ENCODE data around the gene MACROD2. TPM values are rescaled to one million over a fixed set of nuclear protein-coding genes. Genes with fewer than 3 reads are reported as not detected.

The MACROD2 gene
- total RNA-seq, 4 donors from 2014 or later: 4.0 to 14.1 (median 10.4) TPM

- Histone ChIP-seq H3K27ac (no peak overlapping the region), H3K4me3 (no peak overlapping the region), H3K4me1 (peaks cover 0 to 2% (median 0%) of the 10 kb centered on the region in 4 donors), H3K36me3 (no peaks in the 10 kb centered on the region), H3K27me3 (no peaks in the 10 kb centered on the region), H3K9me3 (no peaks in the 10 kb centered on the region)
- TF ChIP-seq EP300 (IDR thresholded peaks at IDR 0.05) (no peak), CTCF (IDR thresholded peaks at IDR 0.05) (no peak), POLR2A (IDR thresholded peaks at IDR 0.05) (no peak)
- 87 to 91% methylated on average over 2 of the region's 2 CpGs for WGBS, 2 donors
- DNase-seq (ENCODE audit: low spot score in 2 of 2): no peak
Observed at GRCh38 chr20:15245896-15246295, 1250.6 kb downstream of the MACROD2 start.

- Histone ChIP-seq H3K9me3 (no peaks in the 10 kb centered on the region), H3K27ac (no peak overlapping the region), H3K36me3 (no peaks in the 10 kb centered on the region), H3K4me3 (no peak overlapping the region), H3K27me3 (no peaks in the 10 kb centered on the region), H3K4me1 (peaks cover 0 to 7% (median 0%) of the 10 kb centered on the region in 4 donors)
- no peak for DNase-seq (ENCODE audit: low spot score in 2 of 2)
- TF ChIP-seq POLR2A (IDR thresholded peaks at IDR 0.05) (no peak), CTCF (IDR thresholded peaks at IDR 0.05) (no peak), EP300 (IDR thresholded peaks at IDR 0.05) (no peak)
- WGBS, 2 donors: 90 to 95% methylated on average over 7 of the region's 7 CpGs
Observed at GRCh38 chr20:15248618-15249395, 1253.5 kb downstream of the MACROD2 start.

- WGBS, 2 donors: 23 to 24% methylated on average over 2 of the region's 2 CpGs
- no peak for DNase-seq (ENCODE audit: low spot score in 2 of 2)
- Histone ChIP-seq H3K9me3 (no peaks in the 10 kb centered on the region), H3K4me1 (peaks cover 0 to 7% (median 0%) of the 10 kb centered on the region in 4 donors), H3K36me3 (no peaks in the 10 kb centered on the region), H3K4me3 (no peak overlapping the region), H3K27me3 (no peaks in the 10 kb centered on the region), H3K27ac (no peak overlapping the region)
- TF ChIP-seq EP300 (IDR thresholded peaks at IDR 0.05) (no peak), CTCF (IDR thresholded peaks at IDR 0.05) (no peak), POLR2A (IDR thresholded peaks at IDR 0.05) (no peak)
Observed at GRCh38 chr20:15251171-15251570, 1255.9 kb downstream of the MACROD2 start.

- no peaks in the 10 kb centered on the region for H3K36me3 ChIP-seq
- WGBS, 2 donors: 93 to 98% methylated on average over 2 of the region's 2 CpGs
- H3K4me3 ChIP-seq: no peak overlapping the region
- TF ChIP-seq EP300 (IDR thresholded peaks at IDR 0.05) (no peak), POLR2A (IDR thresholded peaks at IDR 0.05) (no peak), CTCF (IDR thresholded peaks at IDR 0.05) (no peak)
- H3K27ac ChIP-seq: no peak overlapping the region
- peaks cover 0 to 7% (median 0%) of the 10 kb centered on the region in 4 donors for H3K4me1 ChIP-seq
- no peaks in the 10 kb centered on the region for H3K27me3 ChIP-seq
- no peaks in the 10 kb centered on the region for H3K9me3 ChIP-seq
- no peak for DNase-seq (ENCODE audit: low spot score in 2 of 2)
Observed at GRCh38 chr20:15252304-15252703, 1257.0 kb downstream of the MACROD2 start.

GRCh38 chr20:15253431-15253830 lies 1258.1 kb downstream of the MACROD2 start:
- Histone ChIP-seq H3K9me3 (no peaks in the 10 kb centered on the region), H3K27me3 (no peaks in the 10 kb centered on the region), H3K36me3 (no peaks in the 10 kb centered on the region), H3K4me3 (no peak overlapping the region), H3K27ac (no peak overlapping the region), H3K4me1 (peaks cover 0 to 7% (median 0%) of the 10 kb centered on the region in 4 donors)
- no peak for DNase-seq (ENCODE audit: low spot score in 2 of 2)
- 97 to 98% methylated on average over 5 of the region's 5 CpGs for WGBS, 2 donors
- TF ChIP-seq POLR2A (IDR thresholded peaks at IDR 0.05) (no peak), EP300 (IDR thresholded peaks at IDR 0.05) (no peak), CTCF (IDR thresholded peaks at IDR 0.05) (no peak)

All from tibial nerve (tissue), 4 donors.